Central memory CD8-positive, alpha-beta T cell (primary cell): ENCODE measurements around the gene DSCAM.

Experiments
- ATAC-seq: fragments of 150-1000 bp; cut with Tn5 transposase; replicated peaks from 2 replicates; pipeline ENCODE4 v1.10.0; 2022; ENCODE audit warnings: mild to moderate bottlenecking, moderate FRiP score, moderate number of reproducible peaks; ENCODE audit not compliant: poor library complexity, severe bottlenecking; ENCODE audit errors: extremely low read depth
- DNase-seq, 2 donors: peaks; one replicate each; pipeline ENCODE4 v3.0.0; 2021; ENCODE audit warnings: low spot score in 2 of 2
- H3K27ac Mint-ChIP-seq: one replicate; pipeline ENCODE4 v1.8.0; 2022; ENCODE audit warnings: low read depth, mild to moderate bottlenecking, moderate library complexity, mixed read lengths
- H3K27me3 Mint-ChIP-seq: one replicate; pipeline ENCODE4 v1.8.0; 2022; ENCODE audit warnings: mixed read lengths
- H3K36me3 Mint-ChIP-seq: one replicate; pipeline ENCODE4 v1.8.0; 2022; ENCODE audit warnings: mild to moderate bottlenecking, moderate library complexity, mixed read lengths; ENCODE audit not compliant: insufficient read depth
- H3K4me1 Mint-ChIP-seq: one replicate; pipeline ENCODE4 v1.8.0; 2022; ENCODE audit warnings: mixed read lengths
- H3K4me3 Mint-ChIP-seq: one replicate; pipeline ENCODE4 v1.8.0; 2022; ENCODE audit warnings: mild to moderate bottlenecking, moderate library complexity, mixed read lengths
- H3K9me3 Mint-ChIP-seq: one replicate; pipeline ENCODE4 v1.8.0; 2022; ENCODE audit warnings: mixed read lengths

DSCAM gene

DNA sequence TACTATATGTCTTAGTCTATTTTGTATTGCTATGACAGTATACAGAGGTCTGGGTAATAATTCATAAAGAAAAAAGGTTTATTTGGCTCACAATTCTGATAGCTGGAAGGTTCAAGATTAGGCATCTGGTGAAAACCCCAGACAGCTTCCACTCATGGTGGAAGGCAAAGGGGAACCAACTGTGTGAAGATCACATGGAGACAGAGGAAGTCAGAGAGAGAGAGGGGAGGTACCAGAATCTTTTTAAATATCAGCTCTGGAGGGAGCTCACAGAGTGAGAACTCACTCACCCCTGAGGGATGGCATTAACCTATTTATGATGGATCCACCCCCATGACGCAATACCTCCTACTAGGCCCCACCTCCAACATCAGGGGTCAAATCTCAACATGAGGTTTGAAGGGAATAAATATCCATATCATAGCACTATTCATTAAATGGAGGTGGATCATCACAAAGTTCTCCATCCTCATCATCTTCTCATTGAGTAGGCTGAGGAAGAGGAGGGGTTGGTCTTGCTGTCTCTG is 290.5 kb downstream of the DSCAM start:
- DNase-seq: no peak
- peaks cover 7% of the 10 kb centered on the region for H3K9me3 Mint-ChIP-seq
- no peaks in the 10 kb centered on the region for H3K4me1 Mint-ChIP-seq
- no peak overlapping the region for H3K27ac Mint-ChIP-seq
- H3K27me3 Mint-ChIP-seq: no peaks in the 10 kb centered on the region
- no peak for ATAC-seq
- H3K4me3 Mint-ChIP-seq: no peak overlapping the region
- no peaks in the 10 kb centered on the region for H3K36me3 Mint-ChIP-seq

DNA sequence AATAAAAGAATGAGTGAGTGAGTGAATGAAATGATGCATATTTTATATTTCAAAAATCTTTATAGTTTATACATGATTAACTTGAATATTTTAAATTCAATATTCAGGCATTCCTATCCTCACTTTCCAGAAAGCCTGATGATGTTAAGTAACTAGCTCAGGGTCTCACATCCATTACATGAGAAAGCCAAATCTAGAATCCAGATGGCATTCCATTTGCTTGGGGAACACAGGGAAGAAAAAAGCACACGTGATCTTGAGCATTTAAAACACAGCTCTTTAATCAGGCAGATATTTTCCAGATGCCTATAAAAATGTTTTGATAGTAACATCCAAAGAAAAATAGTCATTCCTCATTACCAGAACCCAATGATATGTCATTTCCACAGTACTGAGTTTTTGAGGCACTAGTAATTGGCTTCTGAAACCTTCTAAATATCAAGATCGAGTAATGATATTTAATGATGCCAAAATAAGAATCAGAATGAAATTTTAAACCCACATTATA is 291.9 kb downstream of the DSCAM start:
- H3K4me3 Mint-ChIP-seq: no peak overlapping the region
- H3K27ac Mint-ChIP-seq: no peak overlapping the region
- DNase-seq: no peak
- peaks cover 7% of the 10 kb centered on the region for H3K9me3 Mint-ChIP-seq
- H3K36me3 Mint-ChIP-seq: no peaks in the 10 kb centered on the region
- no peaks in the 10 kb centered on the region for H3K4me1 Mint-ChIP-seq
- no peak for ATAC-seq
- no peaks in the 10 kb centered on the region for H3K27me3 Mint-ChIP-seq

GRCh38 chr21:40553781-40554180 is 293.2 kb downstream of the DSCAM start:
- no peaks in the 10 kb centered on the region for H3K27me3 Mint-ChIP-seq
- DNase-seq: no peak
- H3K4me1 Mint-ChIP-seq: no peaks in the 10 kb centered on the region
- no peaks in the 10 kb centered on the region for H3K36me3 Mint-ChIP-seq
- H3K4me3 Mint-ChIP-seq: no peak overlapping the region
- H3K9me3 Mint-ChIP-seq: peaks cover 7% of the 10 kb centered on the region
- no peak for ATAC-seq
- no peak overlapping the region for H3K27ac Mint-ChIP-seq

DNA sequence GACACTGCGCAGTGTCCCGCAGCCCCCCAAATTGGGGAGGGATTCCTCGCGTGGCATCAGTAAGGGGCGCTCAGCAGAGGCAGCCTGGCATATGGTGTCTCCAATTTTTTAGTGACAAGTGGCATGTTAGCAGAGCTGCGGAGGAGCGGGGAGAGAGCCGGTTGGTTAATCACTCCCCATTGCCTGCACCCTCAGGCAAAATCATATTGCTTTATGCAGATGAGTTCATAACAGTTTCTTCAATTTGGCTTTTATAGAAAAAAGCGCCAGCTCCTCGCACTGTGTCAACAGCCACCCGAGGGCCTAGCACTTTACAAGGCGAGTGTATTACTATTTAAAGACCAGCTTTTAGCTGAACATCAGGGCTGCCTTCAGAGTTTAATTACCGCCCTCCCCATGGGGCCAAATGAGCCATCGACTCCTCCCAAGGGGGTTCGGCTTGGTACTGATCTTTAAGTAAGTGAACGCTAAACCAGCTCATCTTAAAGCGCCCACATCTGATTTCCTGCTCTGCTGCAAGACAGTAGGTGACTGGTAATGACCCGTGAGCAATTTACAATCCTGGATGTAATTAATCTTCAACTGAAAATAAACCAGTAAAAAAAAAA is 298.9 kb downstream of the DSCAM start:
- no peak for ATAC-seq
- no peak overlapping the region for H3K27ac Mint-ChIP-seq
- DNase-seq: no peak
- H3K4me3 Mint-ChIP-seq: no peak overlapping the region
- H3K27me3 Mint-ChIP-seq: no peaks in the 10 kb centered on the region
- no peaks in the 10 kb centered on the region for H3K4me1 Mint-ChIP-seq
- no peaks in the 10 kb centered on the region for H3K36me3 Mint-ChIP-seq
- peaks cover 11% of the 10 kb centered on the region for H3K9me3 Mint-ChIP-seq

DNA sequence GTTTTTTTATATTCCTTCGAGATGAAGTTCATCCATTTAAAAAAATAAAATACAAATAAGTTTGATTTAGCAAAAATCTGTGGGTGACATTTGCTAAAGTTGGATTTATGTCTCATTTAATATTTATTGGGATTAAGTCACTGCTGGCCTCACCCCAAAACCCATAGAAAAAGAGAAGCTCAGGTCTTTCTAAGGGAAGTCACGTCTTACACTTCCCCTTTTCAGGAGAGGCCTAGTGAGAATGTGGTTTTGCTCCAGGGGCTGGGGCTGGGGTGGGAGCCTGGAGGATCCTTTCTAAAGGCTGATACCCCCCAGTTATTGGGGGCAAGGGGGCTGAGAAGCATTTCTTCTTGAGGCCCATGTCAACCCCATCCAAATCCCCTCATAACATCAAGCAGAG is 300.3 kb downstream of the DSCAM start:
- H3K27ac Mint-ChIP-seq: no peak overlapping the region
- H3K27me3 Mint-ChIP-seq: no peaks in the 10 kb centered on the region
- H3K9me3 Mint-ChIP-seq: peaks cover 11% of the 10 kb centered on the region
- no peaks in the 10 kb centered on the region for H3K4me1 Mint-ChIP-seq
- H3K36me3 Mint-ChIP-seq: no peaks in the 10 kb centered on the region
- DNase-seq (no peak), ATAC-seq (no peak)
- no peak overlapping the region for H3K4me3 Mint-ChIP-seq

GRCh38 chr21:40540216-40540615 is 306.7 kb downstream of the DSCAM start:
- H3K27me3 Mint-ChIP-seq: no peaks in the 10 kb centered on the region
- ATAC-seq (no peak), DNase-seq (no peak)
- H3K27ac Mint-ChIP-seq: no peak overlapping the region
- H3K4me3 Mint-ChIP-seq: no peak overlapping the region
- peaks cover 13% of the 10 kb centered on the region for H3K9me3 Mint-ChIP-seq
- no peaks in the 10 kb centered on the region for H3K4me1 Mint-ChIP-seq
- H3K36me3 Mint-ChIP-seq: no peaks in the 10 kb centered on the region

- Mint-ChIP-seq H3K27ac (no peak overlapping the region), H3K4me3 (no peak overlapping the region), H3K4me1 (no peaks in the 10 kb centered on the region), H3K9me3 (peaks cover 29% of the 10 kb centered on the region), H3K36me3 (no peaks in the 10 kb centered on the region), H3K27me3 (no peaks in the 10 kb centered on the region)
- no peak for DNase-seq
- no peak for ATAC-seq
Observed at GRCh38 chr21:40534886-40535285, 312.1 kb downstream of the DSCAM start.

GRCh38 chr21:40531431-40532110 is 315.4 kb downstream of the DSCAM start:
- ATAC-seq (no peak), DNase-seq (no peak)
- H3K27me3 Mint-ChIP-seq: no peaks in the 10 kb centered on the region
- peaks cover 36% of the 10 kb centered on the region for H3K9me3 Mint-ChIP-seq
- no peaks in the 10 kb centered on the region for H3K36me3 Mint-ChIP-seq
- no peak overlapping the region for H3K4me3 Mint-ChIP-seq
- no peaks in the 10 kb centered on the region for H3K4me1 Mint-ChIP-seq
- no peak overlapping the region for H3K27ac Mint-ChIP-seq

- DNase-seq (no peak), ATAC-seq (no peak)
- H3K4me3 Mint-ChIP-seq: no peak overlapping the region
- no peaks in the 10 kb centered on the region for H3K27me3 Mint-ChIP-seq
- H3K36me3 Mint-ChIP-seq: no peaks in the 10 kb centered on the region
- H3K9me3 Mint-ChIP-seq: peaks cover 36% of the 10 kb centered on the region
- H3K27ac Mint-ChIP-seq: no peak overlapping the region
- no peaks in the 10 kb centered on the region for H3K4me1 Mint-ChIP-seq
Observed at GRCh38 chr21:40531016-40531415, 315.9 kb downstream of the DSCAM start.

GRCh38 chr21:40517646-40518045 is 329.3 kb downstream of the DSCAM start:
- H3K27me3 Mint-ChIP-seq: no peaks in the 10 kb centered on the region
- no peak for ATAC-seq
- H3K4me3 Mint-ChIP-seq: no peak overlapping the region
- H3K36me3 Mint-ChIP-seq: no peaks in the 10 kb centered on the region
- H3K9me3 Mint-ChIP-seq: peaks cover 16% of the 10 kb centered on the region
- no peak for DNase-seq
- no peaks in the 10 kb centered on the region for H3K4me1 Mint-ChIP-seq
- no peak overlapping the region for H3K27ac Mint-ChIP-seq

GRCh38 chr21:40516335-40516734 is 330.6 kb downstream of the DSCAM start:
- DNase-seq (no peak), ATAC-seq (no peak)
- Mint-ChIP-seq H3K27ac (no peak overlapping the region), H3K4me3 (no peak overlapping the region), H3K36me3 (no peaks in the 10 kb centered on the region), H3K9me3 (peaks cover 22% of the 10 kb centered on the region), H3K27me3 (no peaks in the 10 kb centered on the region), H3K4me1 (no peaks in the 10 kb centered on the region)

DNA sequence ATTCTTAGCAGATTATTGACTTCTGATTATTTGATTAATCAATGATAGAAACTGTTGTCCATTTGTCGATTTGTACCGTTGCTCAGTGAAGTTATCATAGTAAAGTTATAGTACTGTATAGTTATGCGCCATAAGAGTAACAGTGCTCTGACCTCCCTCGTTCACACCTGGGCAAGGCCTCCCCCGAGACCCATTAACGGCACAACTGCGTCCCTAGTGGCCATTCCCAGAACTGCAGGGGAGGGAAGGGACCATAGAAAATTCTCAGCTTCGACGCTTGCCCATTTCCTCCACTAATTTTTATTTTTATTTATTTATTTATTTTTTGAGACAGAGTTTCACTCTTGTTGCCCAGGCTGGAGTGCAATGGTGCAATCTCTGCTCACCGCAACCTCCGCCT is 334.4 kb downstream of the DSCAM start:
- no peak for DNase-seq
- Mint-ChIP-seq H3K27ac (no peak overlapping the region), H3K36me3 (no peaks in the 10 kb centered on the region), H3K27me3 (no peaks in the 10 kb centered on the region), H3K4me1 (no peaks in the 10 kb centered on the region), H3K9me3 (peaks cover 17% of the 10 kb centered on the region), H3K4me3 (no peak overlapping the region)
- no peak for ATAC-seq

DNA sequence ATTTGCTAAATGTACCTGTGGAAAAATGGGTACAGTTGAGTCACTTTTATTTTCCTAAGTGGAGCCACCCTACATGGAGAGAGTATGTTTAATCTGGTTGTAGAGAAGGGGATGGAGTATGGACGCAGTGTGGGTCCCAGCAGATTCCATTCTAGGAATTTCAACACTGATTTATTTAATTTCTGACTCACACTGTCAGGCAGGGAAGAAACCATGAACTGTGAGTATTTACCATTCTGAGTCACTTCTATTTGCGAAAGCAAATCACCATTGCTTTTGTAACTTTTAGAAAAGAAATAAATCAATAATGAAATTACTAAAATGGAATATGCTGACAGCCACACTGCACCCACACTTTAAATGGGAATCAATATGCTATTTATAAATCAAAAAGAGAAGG is 339.0 kb downstream of the DSCAM start:
- peaks cover 15% of the 10 kb centered on the region for H3K9me3 Mint-ChIP-seq
- H3K27me3 Mint-ChIP-seq: no peaks in the 10 kb centered on the region
- no peaks in the 10 kb centered on the region for H3K4me1 Mint-ChIP-seq
- ATAC-seq (no peak), DNase-seq (no peak)
- no peak overlapping the region for H3K27ac Mint-ChIP-seq
- no peaks in the 10 kb centered on the region for H3K36me3 Mint-ChIP-seq
- H3K4me3 Mint-ChIP-seq: no peak overlapping the region
